Activated T-cell treated with anti-CD3 and anti-CD28 coated beads, Interleukin-2, amount 50 U/mL, for 4 hours (primary cell): ENCODE measurements around the gene FBXL17. TPM values are rescaled to one million over a fixed set of nuclear protein-coding genes. Genes with fewer than 3 reads are reported as not detected.
"Not testable (repeated sequence)": the region's sequence is repeated elsewhere in the genome, so short reads cannot be mapped to it uniquely, and the experiment has no call there.

Source experiments
- ATAC-seq, 2 donors: fragments of 200-7000 bp; cut with Tn5 transposase; one replicate each; pipeline ENCODE4 v1.10.0; 2021
- DNase-seq: peaks from one replicate; pipeline ENCODE4 v3.0.0-alpha.2; 2020
- H3K27me3 Mint-ChIP-seq: one replicate; pipeline ENCODE4 v1.8.0; 2021; ENCODE audit warnings: low read depth, mixed read lengths
- H3K36me3 Mint-ChIP-seq: one replicate; pipeline ENCODE4 v1.8.0; 2022; ENCODE audit warnings: mixed read lengths; ENCODE audit not compliant: insufficient read depth
- H3K4me1 Mint-ChIP-seq: one replicate; pipeline ENCODE4 v1.8.0; 2021; ENCODE audit warnings: low read depth, mixed read lengths
- H3K4me3 Mint-ChIP-seq: one replicate; pipeline ENCODE4 v1.8.0; 2021; ENCODE audit warnings: mild to moderate bottlenecking, moderate library complexity, mixed read lengths
- H3K9me3 Mint-ChIP-seq: one replicate; pipeline ENCODE4 v1.8.0; 2021; ENCODE audit warnings: mixed read lengths
- total RNA-seq, 3 donors: library from RNA; stranded (reverse); gene quantifications; one replicate each; pipeline ENCODE4 v1.2.1, GENCODE V29; 2021

Gene FBXL17
- total RNA-seq, 3 donors from 2014 or later = 5.9 to 6.6 (median 6.5) TPM

- not testable (repeated sequence) for DNase-seq, H3K36me3 Mint-ChIP-seq, H3K4me3 Mint-ChIP-seq, H3K27me3 Mint-ChIP-seq, H3K4me1 Mint-ChIP-seq, H3K9me3 Mint-ChIP-seq
- ATAC-seq = peak in 1 of 2 donors; percentile 35
Measured at GRCh38 chr5:108152854-108153253, 229.0 kb downstream of the FBXL17 start.

GRCh38 chr5:108149369-108149768 is 232.5 kb downstream of the FBXL17 start:
- H3K4me3 Mint-ChIP-seq = no peak overlapping the region
- H3K9me3 Mint-ChIP-seq = no peaks in the 10 kb centered on the region
- no peak for ATAC-seq

GRCh38 chr5:108148715-108149139 is 233.2 kb downstream of the FBXL17 start:
- Mint-ChIP-seq H3K27me3 (no peaks in the 10 kb centered on the region), H3K4me3 (no peak overlapping the region), H3K9me3 (no peaks in the 10 kb centered on the region), H3K4me1 (peaks cover 3% of the 10 kb centered on the region), H3K36me3 (peaks cover 21% of the 10 kb centered on the region)
- ATAC-seq = no peak
- DNase-seq = no peak

More at GRCh38 chr5:108149369-108149768, 232.5 kb downstream of the FBXL17 start:
- Mint-ChIP-seq H3K36me3 (peaks cover 24% of the 10 kb centered on the region), H3K27me3 (no peaks in the 10 kb centered on the region), H3K4me1 (peaks cover 3% of the 10 kb centered on the region)
- no peak for DNase-seq

GRCh38 chr5:108146222-108146621 is 235.7 kb downstream of the FBXL17 start:
- Mint-ChIP-seq H3K9me3 (no peaks in the 10 kb centered on the region), H3K27me3 (no peaks in the 10 kb centered on the region), H3K36me3 (peaks cover 23% of the 10 kb centered on the region), H3K4me1 (peaks cover 3% of the 10 kb centered on the region), H3K4me3 (no peak overlapping the region)
- ATAC-seq (no peak), DNase-seq (no peak)

GRCh38 chr5:108145351-108145750 is 236.5 kb downstream of the FBXL17 start:
- DNase-seq = no peak
- H3K9me3 Mint-ChIP-seq = no peaks in the 10 kb centered on the region
- no peaks in the 10 kb centered on the region for H3K27me3 Mint-ChIP-seq
- peaks cover 23% of the 10 kb centered on the region for H3K36me3 Mint-ChIP-seq
- no peak for ATAC-seq
- no peak overlapping the region for H3K4me3 Mint-ChIP-seq
- peaks cover 3% of the 10 kb centered on the region for H3K4me1 Mint-ChIP-seq

GRCh38 chr5:108144332-108144731 is 237.6 kb downstream of the FBXL17 start:
- DNase-seq = no peak
- H3K27me3 Mint-ChIP-seq = no peaks in the 10 kb centered on the region
- H3K4me3 Mint-ChIP-seq = no peak overlapping the region
- no peak for ATAC-seq
- H3K9me3 Mint-ChIP-seq = no peaks in the 10 kb centered on the region
- peaks cover 3% of the 10 kb centered on the region for H3K4me1 Mint-ChIP-seq
- H3K36me3 Mint-ChIP-seq = peaks cover 23% of the 10 kb centered on the region

- no peak for ATAC-seq
- H3K9me3 Mint-ChIP-seq = no peaks in the 10 kb centered on the region
- no peaks in the 10 kb centered on the region for H3K27me3 Mint-ChIP-seq
Measured at GRCh38 chr5:108143581-108143980, 238.3 kb downstream of the FBXL17 start.

GRCh38 chr5:108141676-108142075 is 240.2 kb downstream of the FBXL17 start:
- peaks cover 3% of the 10 kb centered on the region for H3K4me1 Mint-ChIP-seq
- no peak overlapping the region for H3K4me3 Mint-ChIP-seq
- H3K36me3 Mint-ChIP-seq = peaks cover 13% of the 10 kb centered on the region
- no peaks in the 10 kb centered on the region for H3K27me3 Mint-ChIP-seq
- H3K9me3 Mint-ChIP-seq = no peaks in the 10 kb centered on the region
- DNase-seq (no peak), ATAC-seq (peak in 1 of 2 donors; percentile 43)

More at GRCh38 chr5:108143581-108143980, 238.3 kb downstream of the FBXL17 start:
- Mint-ChIP-seq H3K36me3 (peaks cover 23% of the 10 kb centered on the region), H3K4me1 (peaks cover 3% of the 10 kb centered on the region), H3K4me3 (no peak overlapping the region)
- DNase-seq = no peak

GRCh38 chr5:108136493-108136892 is 245.4 kb downstream of the FBXL17 start:
- Mint-ChIP-seq H3K9me3 (no peaks in the 10 kb centered on the region), H3K36me3 (peaks cover 3% of the 10 kb centered on the region), H3K27me3 (no peaks in the 10 kb centered on the region), H3K4me1 (no peaks in the 10 kb centered on the region), H3K4me3 (no peak overlapping the region)
- ATAC-seq = no peak
- DNase-seq = no peak

- H3K4me3 Mint-ChIP-seq = no peak overlapping the region
- no peaks in the 10 kb centered on the region for H3K36me3 Mint-ChIP-seq
- DNase-seq = no peak
- no peaks in the 10 kb centered on the region for H3K4me1 Mint-ChIP-seq
- H3K9me3 Mint-ChIP-seq = no peaks in the 10 kb centered on the region
- no peaks in the 10 kb centered on the region for H3K27me3 Mint-ChIP-seq
- ATAC-seq = no peak
Measured at GRCh38 chr5:108129129-108129528, 252.8 kb downstream of the FBXL17 start.

- Mint-ChIP-seq H3K4me3 (no peak overlapping the region), H3K4me1 (no peaks in the 10 kb centered on the region), H3K27me3 (no peaks in the 10 kb centered on the region), H3K36me3 (no peaks in the 10 kb centered on the region), H3K9me3 (no peaks in the 10 kb centered on the region)
- no peak for ATAC-seq
- DNase-seq = no peak
Measured at GRCh38 chr5:108125771-108126511, 256.0 kb downstream of the FBXL17 start.

GRCh38 chr5:108124596-108124995 is 257.3 kb downstream of the FBXL17 start:
- Mint-ChIP-seq H3K36me3 (peaks cover 3% of the 10 kb centered on the region), H3K27me3 (no peaks in the 10 kb centered on the region), H3K4me3 (no peak overlapping the region), H3K4me1 (no peaks in the 10 kb centered on the region), H3K9me3 (no peaks in the 10 kb centered on the region)
- ATAC-seq (no peak), DNase-seq (no peak)

- DNase-seq = no peak
- no peak for ATAC-seq
Measured at GRCh38 chr5:108122702-108123101, 259.2 kb downstream of the FBXL17 start.

GRCh38 chr5:108118813-108119514 is 262.9 kb downstream of the FBXL17 start:
- Mint-ChIP-seq H3K36me3 (peaks cover 9% of the 10 kb centered on the region), H3K9me3 (no peaks in the 10 kb centered on the region), H3K4me1 (no peaks in the 10 kb centered on the region), H3K4me3 (no peak overlapping the region), H3K27me3 (no peaks in the 10 kb centered on the region)
- ATAC-seq (no peak), DNase-seq (no peak)

More at GRCh38 chr5:108122702-108123101, 259.2 kb downstream of the FBXL17 start:
- no peaks in the 10 kb centered on the region for H3K9me3 Mint-ChIP-seq
- H3K4me1 Mint-ChIP-seq = no peaks in the 10 kb centered on the region
- no peak overlapping the region for H3K4me3 Mint-ChIP-seq
- H3K36me3 Mint-ChIP-seq = peaks cover 9% of the 10 kb centered on the region
- no peaks in the 10 kb centered on the region for H3K27me3 Mint-ChIP-seq

- H3K36me3 Mint-ChIP-seq = peaks cover 9% of the 10 kb centered on the region
- DNase-seq = no peak
- ATAC-seq = no peak
- peaks cover 5% of the 10 kb centered on the region for H3K9me3 Mint-ChIP-seq
- H3K4me1 Mint-ChIP-seq = no peaks in the 10 kb centered on the region
- H3K4me3 Mint-ChIP-seq = no peak overlapping the region
- H3K27me3 Mint-ChIP-seq = no peaks in the 10 kb centered on the region
Measured at GRCh38 chr5:108115673-108116072, 266.2 kb downstream of the FBXL17 start.
